Nephron (organoid): ENCODE measurements around the gene XPNPEP3.
"Not testable (repeated sequence)": the region's sequence is repeated elsewhere in the genome, so short reads cannot be mapped to it uniquely, and the experiment has no call there.

Source experiments
- H3K27ac Mint-ChIP-seq, 3 experiments: 2 replicates each; pipeline ENCODE4 v1.8.0; 2020; ENCODE audit warnings: mixed read lengths in 3 of 3, mild to moderate bottlenecking in 2 of 3, moderate library complexity in 1 of 3
- H3K27me3 Mint-ChIP-seq: 2 replicates; pipeline ENCODE4 v1.8.0; 2021; ENCODE audit warnings: low read depth, mild to moderate bottlenecking, moderate library complexity, mixed read lengths
- H3K36me3 Mint-ChIP-seq: 2 replicates; pipeline ENCODE4 v1.8.0; 2020; ENCODE audit warnings: low read depth, mixed read lengths
- H3K4me1 Mint-ChIP-seq: 2 replicates; pipeline ENCODE4 v1.8.0; 2020; ENCODE audit warnings: mixed read lengths
- H3K4me3 Mint-ChIP-seq, 3 experiments: 2 replicates each; pipeline ENCODE4 v1.8.0; 2020; ENCODE audit warnings: mild to moderate bottlenecking in 3 of 3, mixed read lengths in 3 of 3, moderate library complexity in 2 of 3
- H3K9me3 Mint-ChIP-seq: 2 replicates; pipeline ENCODE4 v1.8.0; 2020; ENCODE audit warnings: mixed read lengths
- CTCF ChIP-seq, 3 experiments: fragments of 200-600 bp; sonication (generic); IDR thresholded peaks; one replicate each; pipeline ENCODE4 v1.5.0; 2021; ENCODE audit warnings: antibody characterized with exemption in 3 of 3; ENCODE audit not compliant: unreplicated experiment in 3 of 3

The XPNPEP3 gene

DNA sequence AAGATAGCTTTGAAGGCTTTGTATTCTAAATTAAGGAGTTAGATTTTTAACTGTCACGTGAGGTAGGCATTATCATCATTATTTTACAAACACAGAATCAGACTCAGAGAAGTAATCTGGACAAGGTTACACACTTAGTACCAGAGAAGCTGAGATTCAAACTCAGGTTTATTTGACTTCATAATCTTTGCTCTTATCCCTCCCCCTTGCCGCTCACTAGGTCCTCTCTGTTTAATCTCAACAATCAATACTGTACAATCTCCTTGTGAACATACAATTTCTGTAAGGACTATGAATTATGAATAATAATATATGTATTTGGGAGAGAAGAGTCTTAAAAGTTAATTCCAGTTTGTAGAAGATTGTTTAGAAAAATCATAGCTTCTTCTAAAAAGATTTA lies 10.2 kb downstream of the XPNPEP3 start:
- Mint-ChIP-seq H3K4me3 (no peak overlapping the region), H3K9me3 (no peaks in the 10 kb centered on the region), H3K27me3 (no peaks in the 10 kb centered on the region), H3K27ac (no peak overlapping the region), H3K4me1 (no peaks in the 10 kb centered on the region), H3K36me3 (peaks cover 4% of the 10 kb centered on the region)
- TF ChIP-seq CTCF (IDR thresholded peaks at IDR 0.05; ENCODE audit: unreplicated experiment in 3 of 3) = no peak

DNA sequence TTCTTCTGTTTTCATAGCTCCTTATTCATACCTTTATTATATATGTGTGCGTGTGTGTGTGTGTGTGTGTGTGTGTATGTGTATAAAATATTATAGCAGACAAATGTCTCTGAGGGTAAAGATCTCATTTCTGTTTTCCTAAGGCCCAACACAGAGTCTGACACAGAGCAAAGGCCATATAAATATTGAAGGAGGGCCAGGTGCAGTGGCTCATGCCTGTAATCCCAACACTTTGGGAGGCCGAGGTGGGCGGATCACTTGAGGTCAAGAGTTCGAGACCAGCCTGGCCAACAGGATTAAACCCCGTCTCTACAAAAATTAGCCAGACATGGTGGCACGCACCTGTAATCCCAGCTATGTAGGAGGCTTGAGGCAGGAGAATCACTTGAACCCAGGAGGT lies 11.4 kb downstream of the XPNPEP3 start:
- not testable (repeated sequence) for H3K27me3 Mint-ChIP-seq, H3K4me3 Mint-ChIP-seq, H3K9me3 Mint-ChIP-seq, H3K36me3 Mint-ChIP-seq, H3K27ac Mint-ChIP-seq, H3K4me1 Mint-ChIP-seq

DNA sequence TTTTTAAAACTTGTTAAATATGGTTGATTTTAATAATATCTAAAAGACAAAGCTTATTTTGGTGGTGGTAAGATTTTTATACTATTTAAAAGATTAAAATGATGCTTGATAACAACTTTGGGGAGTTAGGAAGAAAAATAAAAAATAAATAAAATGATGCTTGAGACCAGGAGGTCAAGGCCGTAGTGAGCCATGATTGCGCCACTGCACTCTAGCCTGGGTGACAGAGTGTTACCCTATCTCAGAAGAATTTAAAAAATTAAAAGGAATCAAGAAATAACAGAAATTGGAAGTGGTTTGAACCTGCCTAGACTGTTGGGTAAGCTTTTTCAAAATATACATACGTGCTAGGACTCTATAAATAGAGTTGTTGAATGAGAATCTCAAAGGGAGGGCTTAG lies 17.1 kb downstream of the XPNPEP3 start:
- Mint-ChIP-seq H3K9me3 (no peaks in the 10 kb centered on the region), H3K27ac (no peak overlapping the region), H3K4me3 (no peak overlapping the region), H3K4me1 (no peaks in the 10 kb centered on the region), H3K27me3 (no peaks in the 10 kb centered on the region), H3K36me3 (peaks cover 10% of the 10 kb centered on the region)
- TF ChIP-seq CTCF (IDR thresholded peaks at IDR 0.05; ENCODE audit: unreplicated experiment in 3 of 3) = no peak

- H3K4me3 Mint-ChIP-seq = no peak overlapping the region
- peaks cover 9% of the 10 kb centered on the region for H3K36me3 Mint-ChIP-seq
- no peak overlapping the region for H3K27ac Mint-ChIP-seq
- H3K4me1 Mint-ChIP-seq = no peaks in the 10 kb centered on the region
- H3K9me3 Mint-ChIP-seq = no peaks in the 10 kb centered on the region
- no peak for TF ChIP-seq CTCF (IDR thresholded peaks at IDR 0.05; ENCODE audit: unreplicated experiment in 3 of 3)
- H3K27me3 Mint-ChIP-seq = no peaks in the 10 kb centered on the region
These were observed 18.2 kb downstream of the XPNPEP3 start for GRCh38 chr22:40875111-40875510.

DNA sequence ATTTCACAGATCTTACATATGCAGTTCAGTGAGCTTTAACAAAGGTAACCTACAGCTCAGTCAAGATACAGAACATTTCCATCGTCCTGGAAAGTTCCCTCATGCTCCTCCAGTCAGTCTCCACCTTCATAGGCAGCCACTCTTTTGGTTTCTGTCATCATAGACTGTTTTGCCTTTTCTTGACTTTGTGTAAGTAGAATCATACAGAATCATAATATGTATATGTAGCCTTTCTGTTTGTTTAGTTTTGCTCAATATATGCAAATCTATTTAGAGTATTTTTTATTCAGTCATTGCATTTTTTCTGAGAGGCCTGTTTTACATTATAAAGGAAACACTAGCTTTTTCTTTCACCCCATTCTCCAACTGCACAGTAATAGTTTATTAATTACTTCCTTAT lies 20.0 kb downstream of the XPNPEP3 start:
- no peaks in the 10 kb centered on the region for H3K27me3 Mint-ChIP-seq
- H3K4me1 Mint-ChIP-seq = no peaks in the 10 kb centered on the region
- peaks cover 16% of the 10 kb centered on the region for H3K36me3 Mint-ChIP-seq

GRCh38 chr22:40877488-40877887 lies 20.5 kb downstream of the XPNPEP3 start:
- Mint-ChIP-seq H3K4me1 (no peaks in the 10 kb centered on the region), H3K4me3 (no peak overlapping the region), H3K9me3 (no peaks in the 10 kb centered on the region), H3K27me3 (no peaks in the 10 kb centered on the region), H3K36me3 (peaks cover 18% of the 10 kb centered on the region), H3K27ac (peak overlapping the region in 1 of 3 experiments; percentile 8)
- TF ChIP-seq CTCF (IDR thresholded peaks at IDR 0.05; ENCODE audit: unreplicated experiment in 3 of 3) = no peak

More for the DNA sequence above, 20.0 kb downstream of the XPNPEP3 start:
- TF ChIP-seq CTCF (IDR thresholded peaks at IDR 0.05; ENCODE audit: unreplicated experiment in 3 of 3) = no peak
- no peak overlapping the region for H3K4me3 Mint-ChIP-seq
- no peaks in the 10 kb centered on the region for H3K9me3 Mint-ChIP-seq
- peak overlapping the region in 1 of 3 experiments; percentile 8 for H3K27ac Mint-ChIP-seq
